ENCODE measurements around the gene LRRC57.

Gene LRRC57

DNA sequence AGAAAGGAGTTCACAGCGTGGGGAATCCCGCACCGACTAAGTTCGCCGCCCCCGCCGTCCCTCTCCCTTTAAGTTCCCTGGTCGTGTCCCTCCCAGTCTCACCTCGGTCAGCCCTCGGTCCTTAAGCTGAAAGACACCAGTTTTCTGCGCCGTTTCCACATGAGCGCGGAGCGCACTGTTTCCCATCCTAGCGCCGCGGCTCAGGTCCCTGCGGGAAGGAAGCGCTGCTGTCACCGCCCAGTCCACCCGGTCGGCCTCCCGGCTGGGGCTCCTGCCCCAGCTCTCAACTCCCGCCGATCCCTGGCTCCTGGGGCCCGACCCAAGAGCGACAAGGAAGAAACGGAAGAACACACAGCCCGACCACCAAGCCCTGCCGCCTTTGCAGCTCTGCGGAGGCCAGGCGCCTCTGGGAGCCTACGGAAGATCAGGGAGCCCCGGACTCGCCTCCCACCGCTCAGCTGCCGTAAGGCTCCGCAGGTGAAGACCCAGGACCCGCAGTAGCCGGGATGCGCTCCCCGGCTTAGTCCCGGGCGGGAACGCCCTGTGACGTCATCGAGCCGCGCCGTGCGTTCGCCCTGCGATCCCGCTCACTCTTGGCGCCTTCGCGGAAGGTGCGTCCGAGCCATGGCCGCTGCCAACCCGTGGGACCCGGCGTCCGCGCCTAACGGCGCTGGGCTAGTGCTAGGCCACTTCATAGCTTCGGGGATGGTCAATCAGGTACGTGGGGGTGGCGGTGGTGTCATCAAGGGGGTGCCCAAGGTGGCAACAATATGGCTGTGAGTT lies at the start of gene LRRC57, which contains the start of gene HAUS2:
Gene LRRC57, minus strand, starts transcription at position 545 of the 783 bp plus-strand sequence. Its CDS starts 359 bp downstream, at position 186.
Gene HAUS2, plus strand, starts transcription at position 590 of the 783 bp plus-strand sequence. Its CDS starts 35 bp downstream, at position 625.
- TF ChIP-seq CTCF (IDR thresholded peaks at IDR 0.05; ENCODE audit: insufficient read depth, missing control alignments): no peak
- DNase-seq (ENCODE audit: insufficient read length, low spot score): peak; percentile 93
- FAIRE-seq: no peak

GRCh38 chr15:42595626-42596240 lies 47.1 kb upstream of the LRRC57 start:
- no peak for TF ChIP-seq CTCF (IDR thresholded peaks at IDR 0.05; ENCODE audit: insufficient read depth, missing control alignments)
- DNase-seq (ENCODE audit: insufficient read length, low spot score) (no peak), FAIRE-seq (no peak)

- DNase-seq (ENCODE audit: insufficient read length, low spot score) (no peak), FAIRE-seq (no peak)
- TF ChIP-seq CTCF (IDR thresholded peaks at IDR 0.05; ENCODE audit: insufficient read depth, missing control alignments): no peak
Measured at GRCh38 chr15:42594095-42594494, 45.5 kb upstream of the LRRC57 start.

- DNase-seq (ENCODE audit: insufficient read length, low spot score): no peak
- no peak for FAIRE-seq
- no peak for TF ChIP-seq CTCF (IDR thresholded peaks at IDR 0.05; ENCODE audit: insufficient read depth, missing control alignments)
Measured at GRCh38 chr15:42593143-42593542, 44.5 kb upstream of the LRRC57 start.

DNA sequence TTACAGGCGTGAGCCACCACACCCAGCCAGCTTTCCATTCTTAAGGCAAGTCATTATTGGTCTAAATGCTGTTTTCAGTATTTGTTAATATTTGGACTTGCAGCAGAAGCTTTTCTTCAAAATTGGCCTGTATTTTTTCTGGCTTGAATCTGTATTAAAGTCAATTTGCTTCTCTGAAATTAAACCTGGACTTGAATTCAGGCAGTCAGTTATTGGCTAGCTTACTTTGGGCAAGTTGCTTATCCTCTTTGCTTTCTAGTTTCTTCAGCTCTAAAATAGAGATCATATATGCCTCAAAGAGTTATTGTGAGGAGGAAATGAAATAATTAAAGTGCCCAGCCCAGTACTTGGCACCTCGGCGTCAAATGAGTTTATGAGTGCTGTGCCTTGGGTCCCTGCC lies 44.1 kb upstream of the LRRC57 start:
- no peak for TF ChIP-seq CTCF (IDR thresholded peaks at IDR 0.05; ENCODE audit: insufficient read depth, missing control alignments)
- no peak for DNase-seq (ENCODE audit: insufficient read length, low spot score)
- no peak for FAIRE-seq

DNA sequence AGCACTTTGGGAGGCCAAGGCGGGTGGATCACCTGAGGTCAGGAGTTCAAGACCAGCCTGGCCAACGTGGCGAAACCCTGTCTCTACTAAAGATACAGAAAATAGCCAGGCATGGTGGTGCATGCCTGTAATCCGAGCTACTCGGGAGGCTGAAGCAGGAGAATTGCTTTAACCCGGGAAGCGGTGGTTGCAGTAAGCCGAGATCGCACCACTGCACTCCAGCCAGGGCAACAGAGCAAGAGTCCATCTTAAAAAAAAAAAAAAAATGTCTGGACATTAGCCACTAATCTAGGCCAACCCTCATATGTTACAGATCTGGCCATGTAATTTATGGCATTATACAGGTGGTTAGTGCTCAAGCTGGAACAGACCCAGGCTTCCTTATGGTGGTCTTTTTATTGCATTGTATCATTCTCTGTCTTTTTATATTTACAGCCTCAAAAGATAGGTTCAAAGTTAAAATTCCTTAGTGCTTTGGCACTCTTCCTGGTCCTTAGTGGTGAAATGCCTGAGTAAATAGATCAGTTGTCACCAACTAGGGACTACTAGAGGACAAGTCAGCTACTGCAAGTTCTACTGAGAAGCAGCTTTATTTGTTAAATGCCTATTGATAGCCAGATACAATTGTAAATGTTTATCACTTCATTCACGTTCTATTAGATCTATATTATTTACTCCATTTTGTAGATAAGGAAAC lies 42.8 kb upstream of the LRRC57 start:
- no peak for FAIRE-seq
- DNase-seq (ENCODE audit: insufficient read length, low spot score): no peak
- peak; percentile 6 for TF ChIP-seq CTCF (IDR thresholded peaks at IDR 0.05; ENCODE audit: insufficient read depth, missing control alignments)
